Kasumi-1 (cell line): ENCODE results near the gene ESPN.
"Not testable (repeated sequence)": the region's sequence is repeated elsewhere in the genome, so short reads cannot be mapped to it uniquely, and the experiment has no call there.

Experiments
- DNase-seq, 2 experiments: peaks; one replicate each; lab custom pipeline; 2025; lab: John Stamatoyannopoulos, UW

The ESPN gene

DNA sequence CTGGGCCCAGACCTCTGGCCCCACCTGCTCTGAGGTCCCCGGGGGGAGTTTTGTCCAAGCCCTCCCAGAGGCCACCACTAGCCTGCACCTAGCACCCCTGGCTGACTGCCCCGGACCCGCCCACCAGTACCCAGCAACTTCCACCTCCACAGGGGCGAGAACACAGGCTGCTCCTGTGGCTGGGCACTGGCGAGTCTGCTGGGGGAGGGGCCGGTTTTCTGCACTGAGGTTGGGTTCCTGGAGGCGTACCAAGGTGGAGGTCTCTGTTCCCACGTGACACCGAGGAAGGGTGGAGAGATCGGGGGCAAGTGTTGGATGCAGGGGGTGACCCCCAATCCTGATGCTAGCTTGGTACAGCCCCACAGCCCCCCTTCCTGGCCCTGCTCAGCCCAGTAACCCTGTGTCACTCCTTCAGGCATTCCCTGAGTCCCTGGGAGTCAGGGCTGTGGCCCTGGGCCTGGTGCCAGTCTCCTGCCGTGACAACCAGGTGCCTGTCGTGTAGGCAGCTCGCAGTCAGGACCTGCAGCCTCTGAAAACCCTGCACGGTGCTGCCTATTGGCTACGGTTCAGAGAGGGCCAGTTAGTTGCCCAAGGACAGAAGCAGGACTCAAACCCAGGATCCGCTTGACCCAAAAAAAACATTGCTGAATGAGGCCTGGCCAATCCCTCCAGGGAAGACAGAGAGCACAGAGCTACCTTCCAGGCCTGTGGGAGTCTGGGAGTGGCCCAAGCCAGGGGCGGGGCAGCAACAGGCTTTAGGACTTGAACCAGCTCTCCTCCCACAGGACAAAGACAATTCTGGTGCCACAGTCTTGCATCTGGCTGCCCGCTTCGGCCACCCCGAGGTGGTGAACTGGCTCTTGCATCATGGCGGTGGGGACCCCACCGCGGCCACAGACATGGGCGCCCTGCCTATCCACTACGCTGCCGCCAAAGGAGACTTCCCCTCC lies 3.1 kb downstream of the ESPN start:
- DNase-seq = no peak

DNA sequence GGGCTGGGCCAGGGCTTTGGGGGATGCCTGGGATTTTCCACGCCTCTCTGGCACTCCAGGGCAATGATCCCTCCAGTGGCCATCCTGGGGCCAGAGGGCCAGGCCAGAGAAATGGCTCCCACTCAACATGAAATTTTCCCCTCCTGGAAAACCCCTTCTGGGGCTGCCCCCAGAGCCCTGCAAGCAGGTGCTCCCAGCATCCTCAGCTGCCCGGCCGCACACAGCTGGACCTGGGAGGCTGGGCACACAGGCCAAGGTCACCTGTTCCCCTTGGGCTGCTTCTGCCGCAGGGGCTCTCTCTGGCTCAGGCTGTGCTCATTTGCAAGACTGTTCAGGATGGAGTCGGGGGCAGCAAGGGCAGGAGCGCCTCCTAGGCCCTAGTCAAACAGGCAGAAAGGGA lies 3.9 kb downstream of the ESPN start:
- not testable (repeated sequence) for DNase-seq

DNA sequence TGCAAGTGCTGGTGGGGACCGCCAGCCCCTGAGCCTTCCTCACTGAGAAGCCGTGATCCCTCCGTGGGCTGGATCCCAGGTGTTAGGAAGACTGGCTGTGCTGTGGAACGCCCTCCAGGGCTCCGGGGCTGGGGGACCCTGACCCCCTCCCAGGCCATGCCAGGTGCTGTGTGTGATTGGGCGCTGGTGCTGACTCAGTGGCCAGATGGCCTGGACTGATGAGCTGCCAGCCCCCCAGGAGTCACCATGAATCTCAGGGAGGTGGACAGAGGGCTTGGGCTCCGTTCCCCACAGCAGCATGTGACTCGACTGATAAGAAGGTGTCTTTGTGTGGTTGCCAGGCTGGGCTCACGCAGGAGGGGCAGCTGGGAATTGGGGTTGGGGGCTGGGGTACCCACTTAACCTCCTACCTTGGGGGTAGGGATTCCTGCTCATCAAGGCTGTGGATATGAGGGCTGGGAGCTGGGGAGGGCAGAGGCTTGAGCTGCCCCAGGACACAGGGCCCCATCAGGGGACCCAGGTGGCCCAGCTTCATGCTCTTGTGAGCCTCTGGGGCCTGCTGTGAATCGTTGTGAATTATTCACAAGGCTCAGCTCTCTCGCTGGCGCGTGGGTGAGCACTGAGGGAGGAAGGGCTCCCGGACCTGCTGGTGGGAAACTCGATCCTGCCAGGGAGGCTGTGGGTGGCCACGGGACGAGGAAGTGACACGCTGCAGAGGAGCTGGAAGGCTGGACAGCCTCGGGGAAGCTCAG lies 5.3 kb downstream of the ESPN start:
- DNase-seq = not testable (repeated sequence)

DNA sequence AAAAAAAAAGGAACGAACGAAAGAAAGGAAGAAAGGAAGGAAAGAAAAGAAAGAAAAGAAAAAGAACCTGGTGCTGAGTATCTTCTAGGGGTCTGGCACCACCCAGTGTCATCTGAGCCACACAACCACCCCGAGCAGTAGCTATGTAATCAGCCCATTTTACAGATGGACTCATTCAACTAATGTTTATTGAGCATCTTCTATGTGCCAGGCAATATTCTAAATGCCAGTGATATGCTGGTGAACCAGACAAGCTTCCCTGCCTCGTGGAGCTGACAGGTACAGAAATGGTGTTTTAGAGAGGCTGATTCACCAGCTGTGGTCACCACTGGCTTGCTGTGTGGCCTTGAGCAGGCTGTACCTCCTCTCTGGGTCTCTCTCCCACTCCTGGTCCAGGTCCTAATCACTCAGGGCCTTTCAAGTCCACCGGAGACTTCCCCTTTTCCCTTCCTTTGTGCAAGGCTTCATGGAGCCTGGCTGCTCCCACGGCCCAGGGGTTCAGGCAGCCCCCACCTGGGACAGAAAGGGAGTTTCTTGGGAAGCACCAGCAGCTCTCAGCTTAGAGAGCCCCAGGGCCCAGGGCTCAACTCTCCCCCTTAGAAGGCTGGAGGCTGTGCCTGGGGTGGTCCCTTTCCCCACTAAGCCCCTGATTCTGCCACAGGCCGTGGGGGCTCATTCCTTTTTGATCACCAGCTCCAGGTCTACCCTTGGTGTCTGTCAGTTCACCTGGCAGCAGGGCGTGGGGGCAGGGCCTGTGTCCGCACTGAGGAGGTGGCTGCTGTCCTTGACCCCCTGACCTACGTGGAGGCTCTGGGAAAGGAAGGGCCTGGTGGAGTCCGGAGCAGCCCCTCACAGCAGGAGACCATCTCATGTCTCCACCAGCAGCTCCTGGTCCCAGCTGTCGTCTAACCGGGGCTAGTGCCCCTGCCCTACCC lies 7.3 kb downstream of the ESPN start:
- DNase-seq = not testable (repeated sequence)

DNA sequence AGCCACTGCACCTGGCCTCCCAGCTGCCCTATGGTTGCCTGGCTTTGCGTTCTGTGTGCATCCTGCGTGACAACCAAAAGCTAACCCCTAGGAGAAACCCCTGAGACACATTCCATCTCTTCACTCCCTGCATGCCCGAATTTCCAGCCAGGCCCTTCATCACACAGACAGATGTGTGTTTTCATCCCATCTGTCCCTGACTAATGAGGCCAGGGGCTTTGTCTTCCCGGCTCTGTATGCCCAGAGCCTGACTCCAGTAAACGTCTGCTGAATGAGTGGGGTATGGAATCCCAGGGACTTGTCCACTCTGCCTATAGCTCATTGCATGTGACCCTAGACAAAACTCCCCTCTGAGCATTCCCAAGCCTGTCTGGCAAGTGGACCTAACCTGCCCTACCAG lies 9.6 kb downstream of the ESPN start:
- DNase-seq = no peak

DNA sequence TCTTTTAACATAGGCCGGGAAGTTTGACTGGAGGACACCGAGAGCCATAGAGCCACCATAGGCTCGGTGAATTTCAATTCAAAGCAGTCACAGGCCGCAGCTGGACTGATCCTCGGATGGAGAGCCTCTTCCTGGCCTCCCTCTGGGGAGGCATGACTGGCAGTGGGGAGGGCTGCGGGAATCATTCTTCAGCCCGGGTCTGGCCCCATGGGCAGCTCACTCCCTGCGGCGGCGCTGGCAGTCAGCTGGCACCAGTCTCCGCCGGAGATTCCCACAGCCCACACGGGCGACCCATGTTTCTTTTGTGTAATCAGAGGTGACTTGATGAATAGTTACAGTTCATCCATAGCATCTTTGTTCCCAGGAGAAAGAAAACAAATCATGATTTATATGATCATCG lies 10.6 kb downstream of the ESPN start:
- DNase-seq = no peak

DNA sequence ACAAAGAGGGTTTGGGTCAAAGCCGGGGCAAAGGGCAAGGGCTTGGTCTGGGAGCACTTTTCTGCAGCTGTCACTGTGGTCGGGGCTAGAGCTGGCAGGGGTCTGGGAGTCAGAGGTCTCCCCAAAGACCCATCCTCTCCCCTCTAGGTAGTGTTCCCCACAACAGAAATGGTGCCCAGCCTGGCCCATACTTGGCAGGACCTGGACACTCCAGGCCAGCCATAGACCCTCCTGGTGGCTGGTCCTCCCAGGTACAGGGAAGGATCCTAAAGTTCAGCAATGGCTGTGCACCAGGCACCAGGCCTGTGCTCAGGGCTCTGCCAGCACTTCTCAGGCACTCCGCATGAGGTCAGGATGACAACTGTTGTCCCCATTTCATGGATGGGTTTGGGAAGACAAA lies 11.0 kb downstream of the ESPN start:
- no peak for DNase-seq

DNA sequence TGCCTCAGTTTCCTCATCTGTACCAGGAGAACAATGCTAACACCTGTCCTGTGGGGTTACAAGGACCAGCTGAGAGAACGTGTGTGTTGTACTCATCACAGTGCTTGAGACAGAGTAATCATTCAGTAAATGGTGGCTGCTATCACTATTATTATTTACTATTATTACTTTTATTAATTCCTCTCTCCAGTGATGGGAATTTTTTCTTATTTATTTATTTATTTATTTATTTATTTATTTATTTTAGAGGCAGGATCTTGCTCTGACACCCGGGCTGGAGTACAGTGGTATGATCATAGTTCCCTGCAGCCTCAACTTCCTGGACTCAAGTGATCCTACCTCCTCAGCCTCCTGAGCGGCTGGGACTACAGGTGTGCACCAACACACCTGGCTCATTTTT lies 11.7 kb downstream of the ESPN start:
- DNase-seq = not testable (repeated sequence)

DNA sequence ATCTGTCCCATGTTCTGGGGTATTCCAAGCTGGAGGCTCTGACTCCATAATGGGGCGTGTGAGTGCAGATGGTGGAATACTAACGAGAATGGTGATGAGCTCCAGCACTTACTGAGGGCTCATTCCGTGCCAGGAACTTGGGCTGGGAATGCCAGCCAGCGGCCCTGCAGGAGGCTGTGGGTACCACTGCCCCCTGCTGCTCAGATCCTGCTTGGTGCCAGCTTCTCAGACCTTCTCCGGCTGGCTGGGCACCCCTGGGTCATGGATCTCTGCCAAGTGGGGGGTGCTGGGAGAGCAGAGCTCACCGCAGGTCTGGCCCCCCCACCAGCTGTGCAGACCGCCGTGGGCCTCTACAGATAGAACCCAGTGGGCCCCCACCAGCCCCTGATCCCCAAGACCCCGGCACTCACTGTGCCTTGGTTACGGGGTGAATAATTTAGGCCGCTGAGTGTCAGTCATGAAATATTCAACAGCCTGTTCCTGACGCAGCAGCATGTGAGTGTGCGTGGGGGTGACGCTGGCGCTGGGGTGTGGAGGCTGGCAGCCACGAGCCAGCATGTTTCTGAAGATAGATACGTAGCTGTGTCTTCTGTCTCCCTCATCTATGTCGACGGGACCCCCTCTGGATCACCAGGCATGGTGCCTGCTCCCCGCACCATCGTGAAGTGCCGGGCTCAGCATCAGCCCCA lies 12.6 kb downstream of the ESPN start:
- DNase-seq = not testable (repeated sequence)

DNA sequence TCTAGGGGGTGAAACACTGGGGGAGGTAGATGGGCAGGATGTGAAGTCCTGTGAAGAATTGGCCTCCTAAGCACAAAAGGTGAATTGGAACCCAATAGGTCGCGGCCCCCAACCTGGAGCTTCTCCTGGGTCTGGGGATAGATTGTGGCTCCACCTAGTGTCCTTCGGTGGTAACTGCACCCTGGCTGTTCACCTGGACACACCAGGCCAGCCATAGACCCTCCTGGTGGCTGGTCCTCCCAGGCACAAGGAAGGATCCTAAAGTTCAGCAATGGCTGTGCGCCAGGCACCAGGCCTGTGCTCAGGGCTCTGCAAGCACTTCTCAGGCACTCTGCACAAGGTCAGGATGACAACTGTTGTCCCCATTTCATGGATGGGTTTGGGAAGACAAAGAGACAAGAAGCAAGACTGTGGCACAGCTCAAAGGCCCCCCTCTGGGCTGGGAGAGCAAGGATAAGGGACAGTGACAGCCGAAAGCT lies 13.5 kb downstream of the ESPN start:
- DNase-seq = peak in 1 of 2 experiments; percentile 38

DNA sequence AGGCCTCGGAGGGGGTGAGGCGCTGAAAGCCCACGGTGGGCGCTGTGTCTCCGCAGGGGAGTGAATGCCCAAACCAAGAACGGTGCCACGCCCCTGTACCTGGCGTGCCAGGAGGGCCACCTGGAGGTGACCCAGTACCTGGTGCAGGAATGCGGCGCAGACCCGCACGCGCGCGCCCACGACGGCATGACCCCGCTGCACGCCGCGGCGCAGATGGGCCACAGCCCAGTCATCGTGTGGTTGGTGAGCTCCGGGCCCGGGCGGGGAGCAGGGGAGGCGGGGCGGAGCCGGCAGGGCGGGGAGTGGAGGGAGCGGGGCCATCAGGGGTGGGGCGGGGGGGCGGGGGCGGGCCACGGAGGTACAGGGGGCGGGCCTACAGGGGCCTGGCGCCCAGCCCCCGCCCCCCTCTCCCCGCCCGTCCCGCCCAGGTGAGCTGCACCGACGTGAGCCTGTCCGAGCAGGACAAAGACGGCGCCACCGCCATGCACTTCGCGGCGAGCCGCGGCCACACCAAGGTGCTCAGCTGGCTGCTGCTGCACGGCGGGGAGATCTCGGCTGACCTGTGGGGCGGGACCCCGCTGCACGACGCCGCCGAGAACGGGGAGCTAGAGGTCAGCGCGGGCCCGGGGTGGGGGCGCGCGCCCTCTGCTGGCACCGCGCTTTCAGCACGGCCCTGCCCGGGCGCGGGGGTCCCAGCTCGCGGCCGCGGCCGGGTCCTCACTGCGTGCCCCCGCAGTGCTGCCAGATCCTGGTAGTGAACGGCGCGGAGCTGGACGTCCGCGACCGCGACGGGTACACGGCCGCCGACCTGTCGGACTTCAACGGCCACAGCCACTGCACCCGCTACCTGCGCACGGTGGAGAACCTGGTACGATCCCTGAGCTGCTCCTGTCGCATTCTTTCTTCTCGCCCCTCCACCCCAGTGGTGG lies 15.9 kb downstream of the ESPN start:
- peak in 1 of 2 experiments; percentile 24 for DNase-seq

DNA sequence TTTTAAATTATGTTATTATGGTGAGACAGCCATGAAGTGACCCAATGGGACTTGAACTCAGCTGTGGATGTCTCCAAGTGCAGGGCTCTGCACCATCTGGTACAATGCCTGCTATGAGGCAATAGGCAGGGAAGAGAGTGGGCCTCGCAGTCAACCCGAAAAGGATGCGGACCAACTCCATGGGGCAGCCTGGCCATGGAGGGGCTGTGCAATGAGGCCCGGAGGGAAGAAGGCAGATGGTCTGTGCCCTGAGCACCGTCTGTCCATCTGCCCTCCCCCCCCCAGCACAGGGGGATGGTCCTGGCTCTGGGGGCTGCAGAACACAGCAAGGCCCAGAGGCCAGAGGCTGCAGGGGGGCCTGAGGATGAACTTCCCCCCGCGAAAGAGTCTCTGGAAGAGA lies 17.0 kb downstream of the ESPN start:
- DNase-seq = no peak

DNA sequence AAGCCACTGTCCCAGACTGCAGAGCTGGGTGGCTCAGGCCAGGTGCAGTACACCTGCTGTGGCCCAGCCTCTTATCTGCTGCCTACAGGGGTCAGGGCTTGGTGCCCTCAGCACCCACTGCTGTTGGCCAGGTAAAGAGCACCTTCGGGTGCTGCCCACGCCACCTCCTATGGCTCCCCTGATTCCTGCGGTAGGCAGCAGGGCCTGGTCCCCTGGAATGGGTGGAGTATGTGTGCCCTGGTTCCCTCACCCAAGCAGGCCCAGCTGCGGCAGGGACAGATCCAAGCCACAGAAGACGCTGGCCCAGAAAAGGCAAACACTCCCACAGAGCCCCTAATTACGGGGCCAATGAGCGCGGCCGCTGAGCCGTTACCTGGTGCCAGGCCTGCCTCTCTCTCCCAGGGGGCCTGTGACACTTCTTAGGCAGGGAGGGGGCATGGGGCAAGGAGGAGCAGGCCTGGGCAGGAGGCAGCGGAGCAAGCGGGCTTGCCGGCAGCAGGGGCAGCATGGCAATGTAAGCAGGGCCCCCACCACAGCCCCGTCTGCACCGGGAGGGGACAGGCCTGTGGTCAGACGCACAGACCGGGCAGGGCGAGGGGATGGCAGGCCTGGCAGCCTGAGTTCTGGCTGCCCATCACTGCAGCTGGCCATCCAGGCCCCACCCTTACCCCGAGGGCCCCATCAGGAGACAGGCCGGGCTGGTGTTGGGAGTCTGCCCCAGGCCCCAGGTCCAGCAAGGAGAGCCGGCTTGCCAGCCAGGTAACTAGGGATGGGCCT lies 19.0 kb downstream of the ESPN start:
- DNase-seq = no peak

DNA sequence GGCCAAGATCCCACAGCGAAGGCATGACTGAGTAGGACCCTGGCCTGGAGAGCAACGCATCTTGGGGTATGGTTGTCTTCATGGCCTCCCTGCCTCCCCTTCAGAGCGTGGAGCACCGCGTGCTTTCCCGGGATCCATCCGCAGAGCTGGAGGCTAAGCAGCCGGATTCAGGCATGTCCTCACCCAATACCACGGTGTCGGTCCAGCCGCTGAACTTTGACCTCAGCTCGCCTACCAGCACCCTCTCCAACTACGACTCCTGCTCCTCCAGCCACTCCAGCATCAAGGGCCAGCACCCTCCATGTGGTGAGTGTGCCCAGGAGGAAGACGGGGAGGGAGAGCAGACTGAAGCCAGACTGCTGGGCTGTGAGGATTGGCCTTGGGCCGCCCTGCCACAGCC lies 19.8 kb downstream of the ESPN start:
- DNase-seq = no peak

DNA sequence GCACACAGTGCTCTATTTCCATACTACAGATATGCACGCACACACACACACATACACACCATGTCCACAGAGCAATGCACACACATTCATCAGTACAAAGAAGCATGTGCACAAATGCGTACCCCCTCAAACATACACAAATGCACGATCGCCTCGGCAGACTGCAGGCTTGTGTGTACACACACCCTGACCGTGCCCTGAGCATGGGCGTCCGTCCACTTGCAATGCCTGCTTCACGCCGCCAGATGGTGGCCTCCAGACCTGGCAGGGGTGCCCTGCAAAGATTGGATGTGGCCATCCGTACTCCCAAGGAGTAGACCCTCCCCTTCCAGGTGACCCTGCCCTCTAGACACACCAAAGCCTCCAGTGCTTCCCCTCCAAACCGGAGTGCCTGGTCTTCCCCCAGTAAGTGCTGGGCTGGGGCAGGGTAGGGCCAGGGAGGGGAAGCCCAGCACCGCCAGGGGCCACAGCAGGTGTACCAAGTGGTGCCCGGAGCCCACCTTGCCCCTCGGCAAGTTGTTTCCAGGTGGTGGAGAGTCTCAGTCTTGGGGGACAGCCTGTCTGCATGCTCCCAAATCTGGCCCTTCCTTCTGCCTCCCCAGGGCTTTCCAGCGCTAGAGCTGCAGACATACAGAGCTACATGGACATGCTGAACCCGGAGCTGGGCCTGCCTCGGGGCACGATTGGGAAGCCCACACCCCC lies 20.6 kb downstream of the ESPN start:
- DNase-seq = peak in 1 of 2 experiments; percentile 34

DNA sequence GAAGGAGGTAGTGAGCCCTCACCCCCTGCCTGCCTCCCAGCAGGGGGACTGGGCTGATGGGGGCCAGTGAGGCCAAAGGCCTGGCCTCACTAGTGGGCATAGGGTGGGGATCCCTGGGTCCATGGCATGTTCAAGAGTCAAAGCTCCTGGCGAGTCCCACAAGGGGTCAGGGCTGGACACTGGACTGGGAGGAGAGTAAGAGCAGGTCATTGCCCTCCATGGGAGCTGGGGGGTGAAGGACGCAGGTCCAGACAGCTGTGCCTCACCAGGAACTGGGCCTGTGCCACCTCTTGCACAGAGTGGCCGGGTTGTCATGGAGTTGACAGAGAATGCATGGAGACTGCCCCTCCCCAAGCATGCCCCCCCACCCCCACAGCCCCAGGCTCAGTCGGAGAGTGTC lies 21.4 kb downstream of the ESPN start:
- DNase-seq = not testable (repeated sequence)

DNA sequence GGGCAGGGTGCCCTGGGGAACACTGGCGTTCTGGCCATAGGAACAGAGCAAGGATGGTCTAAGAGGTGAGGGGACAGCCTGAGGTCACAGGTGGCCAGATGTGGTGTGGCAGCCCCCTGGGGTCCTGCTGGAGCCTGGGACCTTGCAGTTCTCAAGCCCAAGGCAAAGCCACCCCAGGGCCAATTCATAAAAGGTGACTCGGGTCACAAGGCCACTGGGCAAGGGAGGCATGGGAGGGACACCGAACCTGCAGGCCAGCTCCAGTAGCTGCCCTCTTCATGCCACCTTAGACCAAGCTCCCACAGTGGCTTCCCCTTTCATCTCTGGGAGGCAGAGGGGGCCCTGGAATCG lies 22.1 kb downstream of the ESPN start:
- DNase-seq = no peak

DNA sequence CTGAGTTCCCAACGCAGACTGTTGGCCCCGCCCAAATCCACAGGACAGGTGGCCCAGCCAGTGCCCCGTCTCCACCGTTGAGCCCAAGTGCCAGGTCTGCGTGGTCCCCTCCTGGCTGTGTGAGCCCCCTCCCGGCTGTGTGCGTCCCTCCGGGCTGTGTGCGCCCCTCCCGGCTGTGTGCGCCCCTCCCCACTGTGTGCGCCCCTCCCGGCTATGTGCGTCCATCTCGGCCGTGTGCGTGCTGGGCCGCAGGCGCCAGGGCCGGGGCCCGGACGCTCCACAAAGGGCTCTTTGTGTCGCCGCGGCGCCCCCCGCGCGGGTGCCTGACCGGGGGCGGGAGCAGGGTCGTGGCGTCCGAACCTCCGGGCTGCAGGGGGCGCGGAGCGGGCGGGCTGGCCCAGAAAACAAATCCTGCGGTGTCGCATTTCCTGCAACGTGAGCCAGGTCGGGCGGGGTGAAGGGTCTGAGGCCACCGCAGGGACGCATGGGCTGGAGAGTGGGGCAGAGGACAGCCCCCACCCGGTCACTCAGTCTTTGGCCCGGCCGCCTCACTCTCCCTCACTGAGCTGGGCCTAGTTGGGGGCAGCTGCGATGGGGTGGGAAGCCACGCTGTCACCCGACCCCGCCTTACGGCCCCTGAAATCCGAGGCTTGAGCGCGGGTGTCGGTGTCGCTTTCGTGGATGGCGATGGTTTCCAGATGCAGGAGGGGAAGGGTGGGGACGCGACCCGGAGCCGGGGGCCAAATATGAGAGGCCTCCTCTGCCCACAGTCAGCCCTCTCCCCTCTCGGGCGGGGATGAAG lies 22.6 kb downstream of the ESPN start:
- no peak for DNase-seq
